CD4-positive, alpha-beta T cell (primary cell): ENCODE data around the gene ARRDC1. TPM values are rescaled to one million over a fixed set of nuclear protein-coding genes. Genes with fewer than 3 reads are reported as not detected.

Source experiments
- ATAC-seq: fragments of 200-7000 bp; cut with Tn5 transposase; one replicate; pipeline ENCODE4 v1.10.0; 2022; ENCODE audit warnings: mild to moderate bottlenecking; ENCODE audit not compliant: poor library complexity
- CTCF ChIA-PET: fragments of 350-600 bp; sonication (Branson Sonifier 250); formaldehyde crosslinking; loops from one replicate; lab custom pipeline; 2021; ENCODE audit warnings: antibody characterized with exemption, inconsistent platforms; lab: Charles Lee
- POLR2A ChIA-PET: fragments of 350-600 bp; sonication (Branson Sonifier 250); formaldehyde crosslinking; loops from one replicate; lab custom pipeline; 2021; ENCODE audit warnings: antibody characterized with exemption, inconsistent platforms; lab: Charles Lee
- DNase-seq, 14 experiments: peaks; one replicate each; pipeline ENCODE4 v3.0.0-alpha.2; 2013 to 2020; ENCODE audit warnings: mixed read lengths in 2 of 14
- H3K27ac ChIP-seq, 2 donors: one replicate each; pipeline versions ENCODE4 v1.5.1 to v1.7.0; 2013; ENCODE audit warnings: low read length in 2 of 2, low read depth in 1 of 2, mild to moderate bottlenecking in 1 of 2
- H3K27me3 ChIP-seq, 2 experiments: 1 replicate in 1 of 2; 2 replicates in 1 of 2; pipeline versions ENCODE4 v1.6.1 to v1.7.0; 2013; ENCODE audit warnings: low read length in 2 of 2, control low read depth in 1 of 2, mild to moderate bottlenecking in 1 of 2, moderate library complexity in 1 of 2; ENCODE audit not compliant: insufficient read depth in 2 of 2, control insufficient read depth in 1 of 2
- H3K36me3 ChIP-seq: one replicate; pipeline ENCODE4 v1.6.1; 2013; ENCODE audit warnings: low read length, control low read depth; ENCODE audit not compliant: insufficient read depth
- H3K4me1 ChIP-seq: one replicate; pipeline ENCODE4 v1.6.1; 2013; ENCODE audit warnings: low read length, control low read depth; ENCODE audit not compliant: insufficient read depth
- H3K4me3 ChIP-seq: one replicate; pipeline ENCODE4 v1.5.1; 2013; ENCODE audit warnings: mild to moderate bottlenecking, low read length, moderate library complexity
- H3K9me3 ChIP-seq, 2 experiments: 1 replicate in 1 of 2; 2 replicates in 1 of 2; pipeline versions ENCODE4 v1.6.1 to v1.7.0; 2013; ENCODE audit warnings: low read length in 2 of 2, mild to moderate bottlenecking in 2 of 2, control low read depth in 1 of 2, moderate library complexity in 1 of 2; ENCODE audit not compliant: control insufficient read depth in 1 of 2, insufficient read depth in 1 of 2
- H3K27ac Mint-ChIP-seq: one replicate; pipeline ENCODE4 v1.8.0; 2020; ENCODE audit warnings: mixed read lengths
- H3K27me3 Mint-ChIP-seq: one replicate; pipeline ENCODE4 v1.8.0; 2021; ENCODE audit warnings: mixed read lengths
- H3K36me3 Mint-ChIP-seq: one replicate; pipeline ENCODE4 v1.8.0; 2021; ENCODE audit warnings: low read depth, mixed read lengths
- H3K4me1 Mint-ChIP-seq: one replicate; pipeline ENCODE4 v1.8.0; 2021; ENCODE audit warnings: low read depth, mixed read lengths
- H3K4me3 Mint-ChIP-seq: one replicate; pipeline ENCODE4 v1.8.0; 2020; ENCODE audit warnings: mild to moderate bottlenecking, mixed read lengths
- H3K9me3 Mint-ChIP-seq: one replicate; pipeline ENCODE4 v1.8.0; 2020; ENCODE audit warnings: mixed read lengths
- intact Hi-C, 2 experiments: fragments of 100-400 bp; cut with DNase I in 1 of 2; cut with micrococcal nuclease in 1 of 2; formaldehyde crosslinking; loops; one replicate each; pipeline versions ENCODE4 v1.15.1 to v1.9.0; 2023 to 2025; cut with DNase I, micrococcal nuclease
- total RNA-seq, 174 experiments: library from RNA in 2 of 174; stranded (reverse) in 2 of 174; gene quantifications; one replicate each; pipeline ENCODE4 v1.2.3 and lab custom pipeline; 2021 to 2026
- TF ChIP-seq, protein P1 (sequence below): fragments of 200-600 bp; IDR thresholded peaks from one replicate; pipeline ENCODE4 v1.8.0; 2022; ENCODE audit warnings: antibody characterized with exemption, mild to moderate bottlenecking

ARRDC1 gene
- total RNA-seq, 2 experiments from 2014 or later, result 45.5 to 50.7 TPM

GRCh38 chr9:137612741-137613142, 7.3 kb downstream of the ARRDC1 start:
- Mint-ChIP-seq H3K9me3 (no peaks in the 10 kb centered on the region), H3K4me3 (no peak overlapping the region), H3K27me3 (no peaks in the 10 kb centered on the region), H3K36me3 (peaks cover 4% of the 10 kb centered on the region), H3K27ac (no peak overlapping the region), H3K4me1 (peaks cover 11% of the 10 kb centered on the region)
- no peak overlapping the region for H3K4me3 ChIP-seq
- intact Hi-C loops, result loop anchor here in 1 of 2 experiments (10.0 kb wide), 1 partner anchor 1648 kb away; the partner anchor contains the start of gene UBAC1
- ChIA-PET POLR2A (no interaction called here), CTCF (no interaction called here)
- H3K9me3 ChIP-seq, result no peaks in the 10 kb centered on the region
- H3K27me3 ChIP-seq, result no peaks in the 10 kb centered on the region
- H3K36me3 ChIP-seq, result peaks cover 42% of the 10 kb centered on the region
- TF ChIP-seq, protein P1, sequence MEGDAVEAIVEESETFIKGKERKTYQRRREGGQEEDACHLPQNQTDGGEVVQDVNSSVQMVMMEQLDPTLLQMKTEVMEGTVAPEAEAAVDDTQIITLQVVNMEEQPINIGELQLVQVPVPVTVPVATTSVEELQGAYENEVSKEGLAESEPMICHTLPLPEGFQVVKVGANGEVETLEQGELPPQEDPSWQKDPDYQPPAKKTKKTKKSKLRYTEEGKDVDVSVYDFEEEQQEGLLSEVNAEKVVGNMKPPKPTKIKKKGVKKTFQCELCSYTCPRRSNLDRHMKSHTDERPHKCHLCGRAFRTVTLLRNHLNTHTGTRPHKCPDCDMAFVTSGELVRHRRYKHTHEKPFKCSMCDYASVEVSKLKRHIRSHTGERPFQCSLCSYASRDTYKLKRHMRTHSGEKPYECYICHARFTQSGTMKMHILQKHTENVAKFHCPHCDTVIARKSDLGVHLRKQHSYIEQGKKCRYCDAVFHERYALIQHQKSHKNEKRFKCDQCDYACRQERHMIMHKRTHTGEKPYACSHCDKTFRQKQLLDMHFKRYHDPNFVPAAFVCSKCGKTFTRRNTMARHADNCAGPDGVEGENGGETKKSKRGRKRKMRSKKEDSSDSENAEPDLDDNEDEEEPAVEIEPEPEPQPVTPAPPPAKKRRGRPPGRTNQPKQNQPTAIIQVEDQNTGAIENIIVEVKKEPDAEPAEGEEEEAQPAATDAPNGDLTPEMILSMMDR, result no peak
- H3K4me1 ChIP-seq, result peaks cover 35% of the 10 kb centered on the region
- peak in 1 of 14 experiments; percentile 20 for DNase-seq
- H3K27ac ChIP-seq, result no peak overlapping the region
- no peak for ATAC-seq

DNA sequence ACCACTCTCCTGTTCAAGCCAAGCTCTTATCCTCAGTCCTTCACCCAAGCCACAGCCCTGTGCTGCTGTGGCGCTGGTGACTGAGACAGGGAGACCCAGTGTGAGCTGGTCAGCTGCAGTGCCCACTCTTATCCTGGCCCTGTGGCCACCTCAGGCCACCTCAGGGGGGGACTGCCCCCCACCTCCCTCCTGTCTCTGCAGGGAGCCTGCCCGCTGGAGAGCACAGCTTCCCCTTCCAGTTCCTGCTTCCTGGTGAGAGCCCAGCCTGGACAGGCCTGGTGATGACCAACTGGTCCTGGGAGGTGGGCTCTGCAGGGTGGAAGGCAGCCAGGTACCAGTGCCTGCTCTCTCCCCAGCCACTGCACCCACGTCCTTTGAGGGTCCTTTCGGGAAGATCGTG, 7.8 kb downstream of the ARRDC1 start:
- no peaks in the 10 kb centered on the region for H3K9me3 Mint-ChIP-seq
- POLR2A ChIA-PET, result no interaction called here
- Histone ChIP-seq H3K27ac (no peak overlapping the region), H3K9me3 (no peaks in the 10 kb centered on the region), H3K4me3 (no peak overlapping the region), H3K27me3 (no peaks in the 10 kb centered on the region), H3K4me1 (peaks cover 39% of the 10 kb centered on the region), H3K36me3 (peaks cover 42% of the 10 kb centered on the region)
- no peak overlapping the region for H3K4me3 Mint-ChIP-seq
- ATAC-seq (no peak), DNase-seq (peak in 1 of 14 experiments; percentile 14)
- TF ChIP-seq, protein P1, result no peak
- no peak overlapping the region for H3K27ac Mint-ChIP-seq
- H3K27me3 Mint-ChIP-seq, result no peaks in the 10 kb centered on the region
- H3K4me1 Mint-ChIP-seq, result peaks cover 15% of the 10 kb centered on the region
- peaks cover 4% of the 10 kb centered on the region for H3K36me3 Mint-ChIP-seq
- CTCF ChIA-PET, result no interaction called here
- intact Hi-C loops, result loop anchor here in 1 of 2 experiments (10.0 kb wide), 1 partner anchor 1648 kb away; the partner anchor contains the start of gene UBAC1

DNA sequence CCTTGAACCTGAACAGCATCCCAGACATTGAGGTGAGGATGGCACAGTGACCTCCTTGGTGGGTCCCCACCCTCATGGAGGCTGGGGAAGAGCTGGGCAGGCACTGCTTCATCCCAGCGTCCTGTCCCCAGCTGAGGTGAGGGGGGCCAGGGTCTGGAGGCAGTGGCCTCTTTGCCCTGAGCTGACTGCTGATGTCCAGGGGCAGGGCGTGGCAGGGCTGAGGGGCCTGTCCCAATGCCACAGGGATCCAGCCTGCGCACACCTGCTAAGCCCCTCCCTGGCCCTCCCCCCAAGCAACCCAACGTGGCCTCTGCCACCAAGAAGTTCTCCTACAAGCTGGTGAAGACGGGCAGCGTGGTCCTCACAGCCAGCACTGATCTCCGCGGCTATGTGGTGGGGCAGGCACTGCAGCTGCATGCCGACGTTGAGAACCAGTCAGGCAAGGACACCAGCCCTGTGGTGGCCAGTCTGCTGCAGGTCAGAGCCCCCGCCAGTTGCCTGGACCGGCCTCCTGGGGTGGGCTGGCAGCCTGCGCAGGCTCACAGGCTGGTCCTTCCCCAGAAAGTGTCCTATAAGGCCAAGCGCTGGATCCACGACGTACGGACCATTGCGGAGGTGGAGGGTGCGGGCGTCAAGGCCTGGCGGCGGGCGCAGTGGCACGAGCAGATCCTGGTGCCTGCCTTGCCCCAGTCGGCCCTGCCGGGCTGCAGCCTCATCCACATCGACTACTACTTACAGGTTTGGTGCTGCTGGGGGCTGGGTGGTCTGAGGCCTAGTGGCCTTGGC, 8.4 kb downstream of the ARRDC1 start:
- no peak overlapping the region for H3K27ac ChIP-seq
- H3K27me3 ChIP-seq, result no peaks in the 10 kb centered on the region
- H3K27me3 Mint-ChIP-seq, result no peaks in the 10 kb centered on the region
- no peak overlapping the region for H3K27ac Mint-ChIP-seq
- H3K4me1 Mint-ChIP-seq, result peaks cover 15% of the 10 kb centered on the region
- H3K4me3 Mint-ChIP-seq, result no peak overlapping the region
- H3K4me3 ChIP-seq, result no peak overlapping the region
- TF ChIP-seq, protein P1, result no peak
- H3K9me3 Mint-ChIP-seq, result no peaks in the 10 kb centered on the region
- peak in 1 of 14 experiments; percentile 29 for DNase-seq
- H3K36me3 Mint-ChIP-seq, result peaks cover 4% of the 10 kb centered on the region
- intact Hi-C loops, result loop anchor here in 1 of 2 experiments (10.0 kb wide), 1 partner anchor 1649 kb away; the partner anchor contains the start of gene UBAC1
- CTCF ChIA-PET, result no interaction called here
- H3K4me1 ChIP-seq, result peaks cover 34% of the 10 kb centered on the region
- ATAC-seq, result no peak
- POLR2A ChIA-PET, result no interaction called here
- peaks cover 38% of the 10 kb centered on the region for H3K36me3 ChIP-seq
- no peaks in the 10 kb centered on the region for H3K9me3 ChIP-seq
